Endothelial cell of umbilical vein (primary cell): ENCODE data around the gene TBC1D5.

Experiments
- EZH2 ChIP-seq: IDR thresholded peaks from 2 replicates; pipeline ENCODE4 v1.6.1; 2012; ENCODE audit warnings: borderline replicate concordance, low read depth, mild to moderate bottlenecking, moderate library complexity, low read length, inconsistent platforms; ENCODE audit not compliant: severe bottlenecking
- MYC ChIP-seq: IDR thresholded peaks from one replicate; pipeline ENCODE4 v1.6.1; 2011; ENCODE audit warnings: mild to moderate bottlenecking, low read depth, low read length
- POLR2A ChIP-seq: IDR thresholded peaks from 2 replicates; pipeline ENCODE4 v1.6.1; 2012; ENCODE audit warnings: low read depth, mild to moderate bottlenecking, control low read depth, low read length
- POLR2AphosphoS5 ChIP-seq: IDR thresholded peaks from 2 replicates; pipeline ENCODE4 v1.6.1; 2012; ENCODE audit warnings: low read depth, mild to moderate bottlenecking, control low read depth, low read length, moderate library complexity; ENCODE audit not compliant: insufficient read depth
- TF ChIP-seq, protein P1 (sequence below), 2 donors: IDR thresholded peaks; 1 replicate in 1 of 2; 2 replicates in 1 of 2; pipeline ENCODE4 v1.5.1; 2011; ENCODE audit warnings: low read length in 2 of 2, mild to moderate bottlenecking in 2 of 2, moderate library complexity in 2 of 2, control low read depth in 1 of 2, inconsistent platforms in 1 of 2, low read depth in 1 of 2; ENCODE audit not compliant: insufficient read depth in 1 of 2; ENCODE audit errors: extremely low read depth in 1 of 2

DNA sequence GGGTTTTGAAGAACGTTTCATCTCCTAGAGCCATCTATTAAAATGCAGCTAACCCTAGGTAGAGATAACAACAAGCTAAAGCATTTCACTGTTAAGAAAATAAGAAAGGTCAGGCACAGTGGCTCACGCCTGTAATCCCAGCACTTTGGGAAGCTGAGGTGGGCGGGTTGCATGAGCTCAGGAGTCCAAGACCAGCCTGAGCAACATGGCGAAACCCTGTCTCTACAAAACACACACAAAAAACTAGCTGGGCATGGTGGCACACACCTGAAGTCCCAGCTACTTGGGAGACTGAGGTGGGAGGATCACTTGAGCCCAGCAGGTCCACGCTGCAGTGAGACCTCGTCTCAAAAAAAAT is 5.4 kb upstream of the TBC1D5 start:
- TF ChIP-seq, protein P1, sequence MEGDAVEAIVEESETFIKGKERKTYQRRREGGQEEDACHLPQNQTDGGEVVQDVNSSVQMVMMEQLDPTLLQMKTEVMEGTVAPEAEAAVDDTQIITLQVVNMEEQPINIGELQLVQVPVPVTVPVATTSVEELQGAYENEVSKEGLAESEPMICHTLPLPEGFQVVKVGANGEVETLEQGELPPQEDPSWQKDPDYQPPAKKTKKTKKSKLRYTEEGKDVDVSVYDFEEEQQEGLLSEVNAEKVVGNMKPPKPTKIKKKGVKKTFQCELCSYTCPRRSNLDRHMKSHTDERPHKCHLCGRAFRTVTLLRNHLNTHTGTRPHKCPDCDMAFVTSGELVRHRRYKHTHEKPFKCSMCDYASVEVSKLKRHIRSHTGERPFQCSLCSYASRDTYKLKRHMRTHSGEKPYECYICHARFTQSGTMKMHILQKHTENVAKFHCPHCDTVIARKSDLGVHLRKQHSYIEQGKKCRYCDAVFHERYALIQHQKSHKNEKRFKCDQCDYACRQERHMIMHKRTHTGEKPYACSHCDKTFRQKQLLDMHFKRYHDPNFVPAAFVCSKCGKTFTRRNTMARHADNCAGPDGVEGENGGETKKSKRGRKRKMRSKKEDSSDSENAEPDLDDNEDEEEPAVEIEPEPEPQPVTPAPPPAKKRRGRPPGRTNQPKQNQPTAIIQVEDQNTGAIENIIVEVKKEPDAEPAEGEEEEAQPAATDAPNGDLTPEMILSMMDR (IDR thresholded peaks at IDR 0.05; ENCODE audit: extremely low read depth in 1 of 2, insufficient read depth in 1 of 2, low read depth in 1 of 2, low read length in 2 of 2) = no peak
- TF ChIP-seq POLR2A (no peak), EZH2 (no peak), POLR2AphosphoS5 (no peak), MYC (no peak)
